ENCODE results near the gene CEP104.
A peak's percentile ranks its signal among the peaks of the same experiment; 100 is the strongest.

DNA sequence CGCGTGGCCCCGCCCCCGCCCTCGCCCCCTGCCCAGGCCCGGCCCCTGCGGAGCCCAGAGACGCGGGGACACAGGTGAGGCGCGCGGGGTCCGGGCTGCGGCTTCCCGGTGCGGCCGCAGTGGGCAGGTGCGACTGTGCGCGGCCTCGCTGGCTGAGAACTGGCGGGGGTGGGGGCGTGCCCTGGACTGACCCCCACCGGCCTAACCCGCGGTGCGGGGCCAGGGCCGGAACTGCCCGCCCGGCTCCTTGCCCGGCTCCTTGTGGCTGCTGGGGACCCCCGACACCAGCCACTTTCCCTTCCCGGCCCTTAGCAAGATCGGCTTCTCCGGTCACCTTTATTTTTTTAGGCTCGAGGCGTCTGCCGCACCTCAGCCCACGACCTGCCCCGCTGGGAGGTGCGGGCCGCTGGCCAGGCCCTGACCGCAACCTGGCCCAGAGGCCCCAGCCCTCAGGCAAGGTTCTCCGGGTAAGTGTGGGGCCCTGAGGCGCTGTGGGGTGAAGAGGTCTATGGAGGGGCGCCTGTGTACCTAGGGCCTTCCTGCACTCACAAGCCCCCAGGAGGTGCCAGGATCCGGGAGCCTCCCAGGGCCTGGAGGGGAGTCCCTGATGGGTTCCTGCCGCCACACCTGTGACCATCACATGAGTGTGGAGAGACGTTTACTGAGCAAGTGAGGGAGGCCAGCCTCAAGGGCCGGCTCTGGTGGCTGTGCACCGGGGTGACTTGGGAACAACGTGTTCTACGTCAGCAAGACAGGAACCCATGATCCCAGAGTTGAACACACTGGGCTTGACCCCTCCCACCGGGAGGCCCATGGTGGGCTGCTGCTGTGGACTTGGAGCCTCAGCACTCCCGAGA lies 84.1 kb downstream of the CEP104 start, which contains the start of gene SMIM1:
- TF ChIP-seq, protein P1, sequence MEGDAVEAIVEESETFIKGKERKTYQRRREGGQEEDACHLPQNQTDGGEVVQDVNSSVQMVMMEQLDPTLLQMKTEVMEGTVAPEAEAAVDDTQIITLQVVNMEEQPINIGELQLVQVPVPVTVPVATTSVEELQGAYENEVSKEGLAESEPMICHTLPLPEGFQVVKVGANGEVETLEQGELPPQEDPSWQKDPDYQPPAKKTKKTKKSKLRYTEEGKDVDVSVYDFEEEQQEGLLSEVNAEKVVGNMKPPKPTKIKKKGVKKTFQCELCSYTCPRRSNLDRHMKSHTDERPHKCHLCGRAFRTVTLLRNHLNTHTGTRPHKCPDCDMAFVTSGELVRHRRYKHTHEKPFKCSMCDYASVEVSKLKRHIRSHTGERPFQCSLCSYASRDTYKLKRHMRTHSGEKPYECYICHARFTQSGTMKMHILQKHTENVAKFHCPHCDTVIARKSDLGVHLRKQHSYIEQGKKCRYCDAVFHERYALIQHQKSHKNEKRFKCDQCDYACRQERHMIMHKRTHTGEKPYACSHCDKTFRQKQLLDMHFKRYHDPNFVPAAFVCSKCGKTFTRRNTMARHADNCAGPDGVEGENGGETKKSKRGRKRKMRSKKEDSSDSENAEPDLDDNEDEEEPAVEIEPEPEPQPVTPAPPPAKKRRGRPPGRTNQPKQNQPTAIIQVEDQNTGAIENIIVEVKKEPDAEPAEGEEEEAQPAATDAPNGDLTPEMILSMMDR (IDR thresholded peaks at IDR 0.05; ENCODE audit: low read depth, low read length, missing input control): no peak
- TF ChIP-seq RAD21 (IDR thresholded peaks at IDR 0.05): no peak
- TF ChIP-seq JUND (IDR thresholded peaks at IDR 0.05): no peak
- no peak for TF ChIP-seq YY1 (IDR thresholded peaks at IDR 0.05)
- no peak for TF ChIP-seq ZBTB33 (IDR thresholded peaks at IDR 0.05)
- TF ChIP-seq SP1 (IDR thresholded peaks at IDR 0.05): no peak
- TF ChIP-seq HNF4A (conservative IDR thresholded peaks at IDR 0.05): no peak
- TF ChIP-seq GABPA (IDR thresholded peaks at IDR 0.05 in 1 of 2, conservative IDR thresholded peaks at IDR 0.05 in 1 of 2): no peak
- peak in 1 of 2 donors; percentile 1 for TF ChIP-seq RXRA (IDR thresholded peaks at IDR 0.05)
- TF ChIP-seq NR2F2 (IDR thresholded peaks at IDR 0.05): no peak
- no peak for TF ChIP-seq ATF3 (IDR thresholded peaks at IDR 0.05)
- no peak for TF ChIP-seq REST (IDR thresholded peaks at IDR 0.05)
- TF ChIP-seq EGR1 (IDR thresholded peaks at IDR 0.05; ENCODE audit: low read depth in 2 of 2): no peak

Data from liver (tissue), 3 donors.